CD14-positive monocyte (primary cell): ENCODE data around the gene METTL15. TPM values are rescaled to one million over a fixed set of nuclear protein-coding genes. Genes with fewer than 3 reads are reported as not detected.

ENCODE experiments used
- DNase-seq, 3 donors: peaks; one replicate each; pipeline ENCODE4 v3.0.0-alpha.2; 2011 to 2022
- H2AFZ ChIP-seq: 2 replicates; pipeline ENCODE4 v1.6.0; 2012; ENCODE audit warnings: mild to moderate bottlenecking, low read depth, low read length, inconsistent platforms; ENCODE audit not compliant: insufficient read depth, poor library complexity, severe bottlenecking
- H3K27ac ChIP-seq, 2 donors: 1 replicate in 1 of 2; 2 replicates in 1 of 2; pipeline ENCODE4 v1.5.1; 2012 to 2013; ENCODE audit warnings: low read length in 2 of 2, control low read depth in 1 of 2, inconsistent platforms in 1 of 2, low read depth in 1 of 2, mild to moderate bottlenecking in 1 of 2
- H3K27me3 ChIP-seq, 2 donors: one replicate each; pipeline versions ENCODE4 v1.6.0 to v1.6.1; 2011 to 2013; ENCODE audit warnings: low read length in 2 of 2; ENCODE audit not compliant: control insufficient read depth in 2 of 2, insufficient read depth in 2 of 2
- H3K36me3 ChIP-seq, 2 donors: replicated peaks in 1 of 2; 1 replicate in 1 of 2; 2 replicates in 1 of 2; pipeline versions ENCODE4 v1.5.1 to v1.6.1; 2012 to 2013; ENCODE audit warnings: low read length in 2 of 2, control low read depth in 1 of 2, inconsistent platforms in 1 of 2, mild to moderate bottlenecking in 1 of 2; ENCODE audit not compliant: insufficient read depth in 2 of 2, control insufficient read depth in 1 of 2
- H3K4me1 ChIP-seq, 2 donors: 1 replicate in 1 of 2; 2 replicates in 1 of 2; pipeline versions ENCODE4 v1.5.1 to v1.6.1; 2012 to 2013; ENCODE audit warnings: low read length in 2 of 2, control low read depth in 1 of 2, inconsistent platforms in 1 of 2, mild to moderate bottlenecking in 1 of 2, moderate library complexity in 1 of 2; ENCODE audit not compliant: insufficient read depth in 2 of 2, control insufficient read depth in 1 of 2
- H3K4me2 ChIP-seq: replicated peaks from 2 replicates; pipeline ENCODE3; 2012; ENCODE audit warnings: low read length, moderate library complexity, mild to moderate bottlenecking; ENCODE audit not compliant: poor library complexity, severe bottlenecking; ENCODE audit errors: extremely low read depth
- H3K4me3 ChIP-seq, 3 experiments: fragments of 200-600 bp in 1 of 3; sonication (generic) in 1 of 3; replicated peaks in 1 of 3; 1 replicate in 2 of 3; 2 replicates in 1 of 3; pipeline ENCODE4 v1.5.1; 2011 to 2013; ENCODE audit warnings: low read length in 3 of 3, mild to moderate bottlenecking in 3 of 3, control low read depth in 2 of 3, low read depth in 2 of 3, inconsistent platforms in 1 of 3, moderate library complexity in 1 of 3
- H3K79me2 ChIP-seq: 2 replicates; pipeline ENCODE4 v1.6.0; 2012; ENCODE audit warnings: mild to moderate bottlenecking, control low read depth, inconsistent platforms, low read length, moderate library complexity; ENCODE audit not compliant: insufficient read depth
- H3K9ac ChIP-seq: 2 replicates; pipeline ENCODE4 v1.6.0; 2017; ENCODE audit warnings: low read length, mild to moderate bottlenecking; ENCODE audit not compliant: insufficient read depth, poor library complexity, severe bottlenecking
- H3K9me3 ChIP-seq, 2 donors: replicated peaks in 1 of 2; 1 replicate in 1 of 2; 2 replicates in 1 of 2; pipeline versions ENCODE4 v1.5.1 to v1.6.1; 2012 to 2013; ENCODE audit warnings: low read length in 2 of 2, control low read depth in 1 of 2; ENCODE audit not compliant: control insufficient read depth in 1 of 2, insufficient read depth in 1 of 2
- H4K20me1 ChIP-seq: 2 replicates; pipeline ENCODE4 v1.6.0; 2012; ENCODE audit warnings: mild to moderate bottlenecking, low read length, control low read depth, moderate library complexity; ENCODE audit not compliant: insufficient read depth
- H3K27ac Mint-ChIP-seq, 7 donors: one replicate each; pipeline ENCODE4 v1.8.0; 2020; ENCODE audit warnings: mild to moderate bottlenecking in 7 of 7, mixed read lengths in 7 of 7, moderate library complexity in 6 of 7, inconsistent platforms in 2 of 7
- H3K27me3 Mint-ChIP-seq, 3 donors: one replicate each; pipeline ENCODE4 v1.8.0; 2021 to 2022; ENCODE audit warnings: low read depth in 3 of 3, mild to moderate bottlenecking in 3 of 3, mixed read lengths in 3 of 3, moderate library complexity in 3 of 3, inconsistent platforms in 1 of 3
- H3K36me3 Mint-ChIP-seq, 2 donors: one replicate each; pipeline ENCODE4 v1.8.0; 2020; ENCODE audit warnings: mixed read lengths in 2 of 2, inconsistent platforms in 1 of 2, mild to moderate bottlenecking in 1 of 2
- H3K4me1 Mint-ChIP-seq: one replicate; pipeline ENCODE4 v1.8.0; 2020; ENCODE audit warnings: mild to moderate bottlenecking, mixed read lengths
- H3K4me3 Mint-ChIP-seq, 2 donors: one replicate each; pipeline ENCODE4 v1.8.0; 2020; ENCODE audit warnings: mild to moderate bottlenecking in 2 of 2, mixed read lengths in 2 of 2, moderate library complexity in 1 of 2
- H3K9me3 Mint-ChIP-seq, 7 donors: one replicate each; pipeline ENCODE4 v1.8.0; 2020 to 2022; ENCODE audit warnings: mixed read lengths in 7 of 7, mild to moderate bottlenecking in 6 of 7, moderate library complexity in 6 of 7, inconsistent platforms in 2 of 7
- CTCF ChIP-seq: fragments of 200-600 bp; IDR thresholded peaks from one replicate; pipeline ENCODE4 v1.8.0; 2022; ENCODE audit warnings: antibody characterized with exemption, mild to moderate bottlenecking
- WGBS: methylation state at CpG from one replicate; pipeline ENCODE4 v1.1.5; 2013; ENCODE audit warnings: missing lambda C conversion rate; ENCODE audit not compliant: insufficient coverage; 5-methylcytosine and 5-hydroxymethylcytosine counted together
- intact Hi-C, 2 donors: fragments of 100-400 bp; cut with micrococcal nuclease; formaldehyde crosslinking; loops; one replicate each; pipeline versions ENCODE4 v1.15.0 to v1.15.1; 2023
- polyA plus RNA-seq, 3 donors: library from polyadenylated mRNA; depleted of rRNA in 1 of 3; unstranded in 2 of 3; stranded (reverse) in 1 of 3; fragments of 300-500 nt in 2 of 3; fragments of >200 nt in 1 of 3; fragmentation: Illumina TruSeq in 2 of 3; gene quantifications; 1 replicate in 2 of 3; 2 replicates in 1 of 3; pipeline ENCODE4 v1.2.3, GENCODE V29; 2012 to 2021

Gene METTL15
- polyA plus RNA-seq, 3 donors = 2.3 to 2.9 (median 2.6) TPM

DNA sequence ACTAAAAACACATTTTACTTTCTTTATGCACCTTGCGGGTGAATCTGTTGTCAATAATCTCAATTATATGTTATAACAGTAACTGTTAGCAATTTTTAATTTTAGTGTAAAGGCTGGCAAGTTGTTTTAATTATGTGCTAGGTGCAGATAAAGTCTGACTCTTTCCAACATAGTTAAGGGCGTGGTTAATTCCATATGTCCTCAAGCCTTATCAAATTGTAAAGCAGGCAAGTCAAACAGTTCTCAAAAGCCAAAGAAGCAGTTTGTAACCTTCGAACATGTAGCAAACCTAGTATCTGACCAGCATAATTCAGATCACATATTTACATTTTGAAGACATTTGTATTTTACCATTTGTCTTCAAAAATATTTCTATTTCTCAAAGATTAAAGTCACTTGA lies 29.2 kb downstream of the METTL15 start:
- intact Hi-C loops = no loop called here
- Mint-ChIP-seq H3K4me3 (no peak overlapping the region), H3K9me3 (peaks cover 16 to 37% (median 22%) of the 10 kb centered on the region in 7 donors), H3K27me3 (no peaks in the 10 kb centered on the region), H3K36me3 (peaks cover 0 to 13% of the 10 kb centered on the region in 2 donors), H3K27ac (no peak overlapping the region), H3K4me1 (no peaks in the 10 kb centered on the region)
- TF ChIP-seq CTCF = no peak
- no peak overlapping the region for H3K4me2 ChIP-seq
- 100% methylated on average over 2 of the region's 3 CpGs for WGBS
- no peaks in the 10 kb centered on the region for H3K4me1 ChIP-seq
- no peaks in the 10 kb centered on the region for H3K27me3 ChIP-seq
- H3K9me3 ChIP-seq = peaks cover 27 to 31% of the 10 kb centered on the region in 2 donors
- H2AFZ ChIP-seq = no peak overlapping the region
- H3K79me2 ChIP-seq = no peaks in the 10 kb centered on the region
- no peak overlapping the region for H3K4me3 ChIP-seq
- no peak overlapping the region for H3K9ac ChIP-seq
- no peak for DNase-seq
- no peak overlapping the region for H3K27ac ChIP-seq
- H3K36me3 ChIP-seq = peaks cover 0 to 15% of the 10 kb centered on the region in 2 donors
- H4K20me1 ChIP-seq = no peaks in the 10 kb centered on the region

DNA sequence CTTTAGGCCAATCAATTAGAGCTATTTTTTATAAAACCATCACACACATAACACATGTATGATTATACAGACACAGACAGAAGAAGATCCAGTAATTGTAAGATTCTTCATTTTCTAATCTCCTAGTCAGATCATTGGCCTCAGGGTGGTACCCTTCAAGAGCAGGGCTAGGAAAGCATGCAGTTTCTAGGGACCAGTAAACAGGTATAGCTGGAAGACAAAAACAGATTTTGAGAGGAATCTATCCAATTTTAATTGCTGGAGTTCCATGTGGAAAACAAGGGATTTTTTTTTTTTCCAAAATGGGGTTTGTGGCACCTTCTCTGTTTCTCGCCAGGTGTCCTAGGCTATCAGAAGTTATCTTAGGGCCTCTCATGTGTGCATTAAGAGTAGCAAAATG lies 29.6 kb downstream of the METTL15 start:
- Mint-ChIP-seq H3K27ac (no peak overlapping the region), H3K27me3 (no peaks in the 10 kb centered on the region), H3K4me1 (no peaks in the 10 kb centered on the region), H3K36me3 (peaks cover 0 to 13% of the 10 kb centered on the region in 2 donors), H3K4me3 (no peak overlapping the region), H3K9me3 (peaks cover 16 to 37% (median 22%) of the 10 kb centered on the region in 7 donors)
- H3K36me3 ChIP-seq = peaks cover 0 to 15% of the 10 kb centered on the region in 2 donors
- no peaks in the 10 kb centered on the region for H3K27me3 ChIP-seq
- no peaks in the 10 kb centered on the region for H3K4me1 ChIP-seq
- H3K4me2 ChIP-seq = no peak overlapping the region
- peaks cover 27 to 31% of the 10 kb centered on the region in 2 donors for H3K9me3 ChIP-seq
- H3K27ac ChIP-seq = no peak overlapping the region
- no peak overlapping the region for H3K4me3 ChIP-seq
- H4K20me1 ChIP-seq = no peaks in the 10 kb centered on the region
- no peak for DNase-seq
- TF ChIP-seq CTCF = no peak
- no peak overlapping the region for H2AFZ ChIP-seq
- 100% methylated on average over 1 of the region's 1 CpG for WGBS
- intact Hi-C loops = no loop called here
- H3K9ac ChIP-seq = no peak overlapping the region
- H3K79me2 ChIP-seq = no peaks in the 10 kb centered on the region
